Ishikawa (cell line): ENCODE measurements around the gene GXYLT2.

Experiments
- CEBPB ChIP-seq: IDR thresholded peaks from 2 replicates; pipeline ENCODE4 v1.6.1; 2012
- CREB1 ChIP-seq: IDR thresholded peaks from 2 replicates; pipeline ENCODE4 v1.6.1; 2012; ENCODE audit warnings: low read depth
- EGR1 ChIP-seq: IDR thresholded peaks from 2 replicates; pipeline ENCODE4 v1.6.1; 2012
- EP300 ChIP-seq: IDR thresholded peaks from 2 replicates; pipeline ENCODE4 v1.6.1; 2012; ENCODE audit warnings: borderline replicate concordance
- FOXM1 ChIP-seq: IDR thresholded peaks from 2 replicates; pipeline ENCODE4 v1.6.1; 2012; ENCODE audit warnings: low read depth, borderline replicate concordance
- MAX ChIP-seq: IDR thresholded peaks from 2 replicates; pipeline ENCODE4 v1.6.1; 2012
- TAF1 ChIP-seq: IDR thresholded peaks from 2 replicates; pipeline ENCODE4 v1.6.1; 2012; ENCODE audit warnings: low read depth, mild to moderate bottlenecking
- TCF12 ChIP-seq: IDR thresholded peaks from 2 replicates; pipeline ENCODE4 v1.6.1; 2012; ENCODE audit warnings: low read depth
- TEAD4 ChIP-seq: IDR thresholded peaks from 2 replicates; pipeline ENCODE4 v1.6.1; 2012
- USF1 ChIP-seq: IDR thresholded peaks from 2 replicates; pipeline ENCODE4 v1.6.1; 2012
- YY1 ChIP-seq: IDR thresholded peaks from 2 replicates; pipeline ENCODE4 v1.6.1; 2012; ENCODE audit warnings: low read depth

GRCh38 chr3:72896996-72897757 lies 9.3 kb downstream of the GXYLT2 start:
- no peak for TF ChIP-seq EP300
- TF ChIP-seq YY1, result no peak
- no peak for TF ChIP-seq MAX
- no peak for TF ChIP-seq EGR1
- TF ChIP-seq TAF1, result no peak
- TF ChIP-seq CEBPB, result no peak
- no peak for TF ChIP-seq FOXM1
- TF ChIP-seq TEAD4, result no peak
- TF ChIP-seq USF1, result no peak
- TF ChIP-seq CREB1, result no peak
- TF ChIP-seq TCF12, result no peak
